GM23338 (cell line): ENCODE data around the gene IFNL2. TPM values are rescaled to one million over a fixed set of nuclear protein-coding genes. Genes with fewer than 3 reads are reported as not detected.
A peak's percentile ranks its signal among the peaks of the same experiment; 100 is the strongest.

Experiments used
- ATAC-seq: fragments of 200-7000 bp; cut with Tn5 transposase; 3 replicates; pipeline ENCODE4 v1.9.1; 2020
- DNase-seq: peaks from one replicate; pipeline ENCODE4 v3.0.0-alpha.2; 2015; ENCODE audit warnings: low spot score
- H2AFZ ChIP-seq: fragments of 200-600 bp; sonication (generic); 2 replicates; pipeline ENCODE4 v1.8.0; 2016; ENCODE audit warnings: antibody characterized with exemption, mild to moderate bottlenecking, moderate library complexity
- H3F3A ChIP-seq: fragments of 200-600 bp; sonication (generic); replicated peaks from 2 replicates; pipeline ENCODE4 v1.8.0; 2017; ENCODE audit warnings: antibody characterized with exemption, mixed run types, low read depth
- H3K27ac ChIP-seq: fragments of 200-600 bp; sonication (generic); 2 replicates; pipeline ENCODE4 v1.6.1; 2016; ENCODE audit warnings: low read depth
- H3K27me3 ChIP-seq: fragments of 200-600 bp; sonication (generic); 2 replicates; pipeline ENCODE4 v1.8.0; 2016; ENCODE audit warnings: mild to moderate bottlenecking, mixed run types, moderate library complexity; ENCODE audit not compliant: insufficient read depth
- H3K36me3 ChIP-seq: fragments of 200-600 bp; sonication (generic); 2 replicates; pipeline ENCODE4 v1.8.0; 2016; ENCODE audit warnings: mild to moderate bottlenecking; ENCODE audit not compliant: insufficient read depth
- H3K4me1 ChIP-seq: fragments of 200-600 bp; sonication (generic); 2 replicates; pipeline ENCODE4 v1.8.0; 2016; ENCODE audit warnings: mild to moderate bottlenecking, moderate library complexity; ENCODE audit not compliant: insufficient read depth
- H3K4me2 ChIP-seq: fragments of 200-600 bp; sonication (generic); 2 replicates; pipeline ENCODE4 v1.7.1; 2017; ENCODE audit warnings: mixed run types
- H3K4me3 ChIP-seq: fragments of 200-600 bp; sonication (generic); 2 replicates; pipeline ENCODE4 v1.6.1; 2016; ENCODE audit warnings: mixed run types
- H3K79me2 ChIP-seq: fragments of 200-600 bp; sonication (generic); replicated peaks from 2 replicates; pipeline ENCODE4 v1.8.0; 2017; ENCODE audit warnings: mild to moderate bottlenecking; ENCODE audit not compliant: insufficient read depth
- H3K9me2 ChIP-seq: fragments of 200-600 bp; sonication (generic); 2 replicates; pipeline ENCODE4 v1.8.0; 2017; ENCODE audit not compliant: insufficient read depth
- H4K20me1 ChIP-seq: fragments of 200-600 bp; sonication (generic); replicated peaks from 2 replicates; pipeline ENCODE4 v1.8.0; 2017; ENCODE audit warnings: mild to moderate bottlenecking; ENCODE audit not compliant: insufficient read depth
- H3K27ac Mint-ChIP-seq: 2 replicates; pipeline ENCODE4 v1.8.0; 2020; ENCODE audit warnings: inconsistent platforms, mild to moderate bottlenecking, moderate library complexity, mixed read lengths
- H3K27me3 Mint-ChIP-seq: 3 replicates; pipeline ENCODE4 v1.8.0; 2022; ENCODE audit warnings: low read depth, mild to moderate bottlenecking, moderate library complexity, mixed read lengths, inconsistent platforms; ENCODE audit not compliant: insufficient read depth, poor library complexity
- H3K36me3 Mint-ChIP-seq: 3 replicates; pipeline ENCODE4 v1.8.0; 2021; ENCODE audit warnings: low read depth, mild to moderate bottlenecking, inconsistent platforms, moderate library complexity, mixed read lengths
- H3K4me1 Mint-ChIP-seq: 3 replicates; pipeline ENCODE4 v1.8.0; 2020; ENCODE audit warnings: mild to moderate bottlenecking, inconsistent platforms, mixed read lengths
- H3K4me3 Mint-ChIP-seq: 3 replicates; pipeline ENCODE4 v1.8.0; 2021; ENCODE audit warnings: moderate library complexity, mild to moderate bottlenecking, inconsistent platforms, mixed read lengths
- H3K9me3 Mint-ChIP-seq: 3 replicates; pipeline ENCODE4 v1.8.0; 2020; ENCODE audit warnings: moderate library complexity, mild to moderate bottlenecking, inconsistent platforms, mixed read lengths
- polyA plus RNA-seq: library from polyadenylated mRNA; unstranded; fragments of >200 nt; fragmentation: Nextera tagmentation; extraction: Ambion mirVana; gene quantifications from 2 replicates; pipeline ENCODE4 v1.2.1, GENCODE V29; 2016
- total RNA-seq: library from RNA; depleted of rRNA; stranded (reverse); fragments of >200 nt; shearing (Covaris generic); gene quantifications from 2 replicates; pipeline ENCODE4 v1.2.3, GENCODE V29; 2014; rRNA removed
- TF ChIP-seq, protein P1 (sequence below): IDR thresholded peaks from 2 replicates; pipeline ENCODE4 v1.6.1; 2016; ENCODE audit warnings: antibody characterized with exemption

IFNL2 gene
- total and polyA plus RNA-seq, 2 experiments from 2014 or later: not detected

DNA sequence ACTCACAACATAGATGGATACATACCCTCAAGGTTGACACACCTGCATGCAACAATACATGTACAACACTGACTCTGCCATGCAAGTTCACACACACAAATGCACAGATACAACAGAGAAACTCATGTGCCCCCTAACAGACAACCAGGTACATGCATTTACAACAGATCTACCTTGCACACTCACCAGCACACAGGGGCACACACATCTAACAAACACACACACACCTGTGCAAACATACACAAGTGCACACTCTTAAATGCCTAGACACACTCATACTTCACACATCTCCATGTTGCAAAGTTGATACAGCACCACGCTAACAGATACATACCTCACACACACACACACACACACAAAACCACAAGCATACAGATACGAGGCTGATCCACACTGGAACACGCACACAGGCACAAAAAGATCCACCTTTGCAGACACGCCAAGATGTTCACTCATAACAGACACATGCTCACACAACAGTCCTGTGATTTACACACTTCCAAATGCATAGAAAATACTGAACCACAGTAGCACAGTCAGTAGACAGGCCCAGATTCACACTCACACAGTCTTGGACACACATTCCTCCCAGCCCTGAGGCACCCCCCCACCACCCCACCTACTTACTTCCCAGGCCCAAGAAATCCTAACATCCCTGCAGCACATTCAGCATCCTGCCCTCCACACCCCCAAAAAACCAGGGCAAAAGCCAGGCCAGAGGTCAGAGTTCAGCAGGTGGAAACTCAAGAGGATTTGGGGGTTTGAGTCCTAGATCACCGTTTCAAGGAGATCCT, 51.1 kb downstream of the IFNL2 start:
- Mint-ChIP-seq H3K27ac (no peak overlapping the region), H3K4me3 (peak overlapping the region; percentile 89)
- H2AFZ ChIP-seq: 0 out of 2 replicates have a peak overlapping the region, but pooled peaks have one; percentile 32

More for the DNA sequence above, 51.1 kb downstream of the IFNL2 start:
- TF ChIP-seq, protein P1, sequence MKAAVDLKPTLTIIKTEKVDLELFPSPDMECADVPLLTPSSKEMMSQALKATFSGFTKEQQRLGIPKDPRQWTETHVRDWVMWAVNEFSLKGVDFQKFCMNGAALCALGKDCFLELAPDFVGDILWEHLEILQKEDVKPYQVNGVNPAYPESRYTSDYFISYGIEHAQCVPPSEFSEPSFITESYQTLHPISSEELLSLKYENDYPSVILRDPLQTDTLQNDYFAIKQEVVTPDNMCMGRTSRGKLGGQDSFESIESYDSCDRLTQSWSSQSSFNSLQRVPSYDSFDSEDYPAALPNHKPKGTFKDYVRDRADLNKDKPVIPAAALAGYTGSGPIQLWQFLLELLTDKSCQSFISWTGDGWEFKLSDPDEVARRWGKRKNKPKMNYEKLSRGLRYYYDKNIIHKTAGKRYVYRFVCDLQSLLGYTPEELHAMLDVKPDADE: no peak
- peaks cover 7% of the 10 kb centered on the region for H3K4me1 ChIP-seq
- no peaks in the 10 kb centered on the region; the same call in 1 of the 2 replicates for H4K20me1 ChIP-seq
- peaks cover 11% of the 10 kb centered on the region; the same call in 1 of the 2 replicates for H3K27me3 ChIP-seq
- Mint-ChIP-seq H3K36me3 (no peaks in the 10 kb centered on the region; the same call in 2 of the 3 replicates), H3K9me3 (peaks cover 4% of the 10 kb centered on the region; the same call in 1 of the 3 replicates), H3K27me3 (peaks cover 27% of the 10 kb centered on the region), H3K4me1 (peaks cover 11% of the 10 kb centered on the region)
- H3K4me2 ChIP-seq: peak overlapping the region; percentile 89
- H3K9me2 ChIP-seq: no peaks in the 10 kb centered on the region
- H3K79me2 ChIP-seq: peaks cover 5% of the 10 kb centered on the region; the same call in 1 of the 2 replicates
- peak overlapping the region; percentile 83 for H3K4me3 ChIP-seq
- no peaks in the 10 kb centered on the region for H3K36me3 ChIP-seq
- ATAC-seq (no peak), DNase-seq (no peak)
- no peak overlapping the region for H3K27ac ChIP-seq
- 0 out of 2 replicates have a peak, but pooled peaks cover 2% of the 10 kb centered on the region for H3F3A ChIP-seq

Other genes starting within 250 kb of the IFNL2 start
- 3.8 and 6.2 TPM in 2 replicates for gene FBXO27, start 235.8 kb upstream of the IFNL2 start, total RNA-seq
- gene FBXO27, start 235.8 kb upstream of the IFNL2 start, polyA plus RNA-seq: 13.7 and 15.4 TPM in 2 replicates
- 0.45 and 0.97 TPM in 2 replicates for gene ACP7, start 184.0 kb upstream of the IFNL2 start, total RNA-seq
- gene ACP7, start 184.0 kb upstream of the IFNL2 start, polyA plus RNA-seq: 0.26 and 0.27 TPM in 2 replicates
- gene PAK4, start 142.6 kb upstream of the IFNL2 start, total RNA-seq: 31.7 and 35.4 TPM in 2 replicates
- 28.3 and 28.7 TPM in 2 replicates for gene PAK4, start 142.6 kb upstream of the IFNL2 start, polyA plus RNA-seq
- gene NCCRP1, start 71.4 kb upstream of the IFNL2 start, total RNA-seq: 3.8 and 6.2 TPM in 2 replicates
- gene NCCRP1, start 71.4 kb upstream of the IFNL2 start, polyA plus RNA-seq: 2.8 and 3.6 TPM in 2 replicates
- gene SYCN, start 64.1 kb upstream of the IFNL2 start, total RNA-seq: not detected in 2 replicates
- not detected in 2 replicates for gene SYCN, start 64.1 kb upstream of the IFNL2 start, polyA plus RNA-seq
- not detected in 2 replicates for gene IFNL3, start 23.4 kb upstream of the IFNL2 start, total RNA-seq
- not detected in 2 replicates for gene IFNL3, start 23.4 kb upstream of the IFNL2 start, polyA plus RNA-seq
- not detected in 2 replicates for gene IFNL4, start 19.5 kb upstream of the IFNL2 start, total RNA-seq
- not detected in 2 replicates for gene IFNL4, start 19.5 kb upstream of the IFNL2 start, polyA plus RNA-seq
- not detected in 2 replicates for gene IFNL1, start 28.0 kb downstream of the IFNL2 start, total RNA-seq
- not detected in 2 replicates for gene IFNL1, start 28.0 kb downstream of the IFNL2 start, polyA plus RNA-seq
- gene LRFN1, start 52.5 kb downstream of the IFNL2 start, total RNA-seq: 8.1 and 10.0 TPM in 2 replicates
- 3.2 and 4.1 TPM in 2 replicates for gene LRFN1, start 52.5 kb downstream of the IFNL2 start, polyA plus RNA-seq
- gene GMFG, start 67.6 kb downstream of the IFNL2 start, total RNA-seq: not detected in 2 replicates
- 1.0 and 1.3 TPM in 2 replicates for gene GMFG, start 67.6 kb downstream of the IFNL2 start, polyA plus RNA-seq
- gene SAMD4B, start 74.0 kb downstream of the IFNL2 start, total RNA-seq: 124 and 172 TPM in 2 replicates
- 104 and 107 TPM in 2 replicates for gene SAMD4B, start 74.0 kb downstream of the IFNL2 start, polyA plus RNA-seq
- gene PAF1, start 122.7 kb downstream of the IFNL2 start, total RNA-seq: 24.6 and 47.3 TPM in 2 replicates
- gene PAF1, start 122.7 kb downstream of the IFNL2 start, polyA plus RNA-seq: 21.3 and 22.1 TPM in 2 replicates
- gene MED29, start 123.0 kb downstream of the IFNL2 start, total RNA-seq: 62.0 and 63.0 TPM in 2 replicates
- gene MED29, start 123.0 kb downstream of the IFNL2 start, polyA plus RNA-seq: 26.1 and 27.5 TPM in 2 replicates
- 9.5 and 10.6 TPM in 2 replicates for gene ZFP36, start 138.5 kb downstream of the IFNL2 start, total RNA-seq
- gene ZFP36, start 138.5 kb downstream of the IFNL2 start, polyA plus RNA-seq: 27.5 and 27.7 TPM in 2 replicates
- 35.2 and 41.3 TPM in 2 replicates for gene PLEKHG2, start 144.3 kb downstream of the IFNL2 start, total RNA-seq
- 15.5 and 16.2 TPM in 2 replicates for gene PLEKHG2, start 144.3 kb downstream of the IFNL2 start, polyA plus RNA-seq
- gene RPS16, start 167.6 kb downstream of the IFNL2 start, total RNA-seq: 106 and 207 TPM in 2 replicates
- gene RPS16, start 167.6 kb downstream of the IFNL2 start, polyA plus RNA-seq: 1,901 and 2,135 TPM in 2 replicates
- gene SUPT5H, start 177.2 kb downstream of the IFNL2 start, total RNA-seq: 75.0 and 108 TPM in 2 replicates
- 144 and 150 TPM in 2 replicates for gene SUPT5H, start 177.2 kb downstream of the IFNL2 start, polyA plus RNA-seq
- 119 and 120 TPM in 2 replicates for gene TIMM50, start 212.4 kb downstream of the IFNL2 start, total RNA-seq
- gene TIMM50, start 212.4 kb downstream of the IFNL2 start, polyA plus RNA-seq: 139 and 145 TPM in 2 replicates
- 15.6 and 19.1 TPM in 2 replicates for gene DLL3, start 230.6 kb downstream of the IFNL2 start, total RNA-seq
- 9.8 and 9.9 TPM in 2 replicates for gene DLL3, start 230.6 kb downstream of the IFNL2 start, polyA plus RNA-seq
- gene SELENOV, start 246.7 kb downstream of the IFNL2 start, total RNA-seq: 8.7 and 13.8 TPM in 2 replicates
- 8.0 and 12.4 TPM in 2 replicates for gene SELENOV, start 246.7 kb downstream of the IFNL2 start, polyA plus RNA-seq